ENCODE results near the gene C11orf42. TPM values are rescaled to one million over a fixed set of nuclear protein-coding genes. Genes with fewer than 3 reads are reported as not detected.
A peak's percentile ranks its signal among the peaks of the same experiment; 100 is the strongest.
"Not testable (repeated sequence)": the region's sequence is repeated elsewhere in the genome, so short reads cannot be mapped to it uniquely, and the experiment has no call there.

The C11orf42 gene
- total and polyA plus RNA-seq, 8 donors: not detected

DNA sequence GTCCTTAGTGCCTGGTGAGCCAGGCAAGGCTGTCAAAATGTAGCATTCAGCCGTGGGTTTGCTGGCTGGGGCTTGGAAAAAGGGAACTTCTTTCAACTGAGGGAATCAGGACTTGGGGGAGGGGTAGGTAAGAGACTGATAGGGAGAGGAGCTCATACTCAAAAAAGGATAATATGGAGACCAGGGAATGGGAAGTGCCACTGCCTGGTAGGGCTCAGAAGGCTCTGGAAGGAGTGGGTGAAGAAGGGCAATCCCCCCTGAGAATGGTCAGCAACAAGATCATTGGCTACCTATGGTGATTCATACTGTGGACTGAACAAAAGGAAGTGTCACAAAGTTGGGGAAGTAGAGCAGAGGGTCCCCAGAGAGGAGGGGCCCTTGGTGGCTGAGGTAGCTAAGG is 35.4 kb downstream of the C11orf42 start:
- TF ChIP-seq EP300 (IDR thresholded peaks at IDR 0.05) (no peak), POLR2AphosphoS5 (IDR thresholded peaks at IDR 0.05) (no peak)
- no peak overlapping the region for H3K27ac ChIP-seq
- DNase-seq: no peak

DNA sequence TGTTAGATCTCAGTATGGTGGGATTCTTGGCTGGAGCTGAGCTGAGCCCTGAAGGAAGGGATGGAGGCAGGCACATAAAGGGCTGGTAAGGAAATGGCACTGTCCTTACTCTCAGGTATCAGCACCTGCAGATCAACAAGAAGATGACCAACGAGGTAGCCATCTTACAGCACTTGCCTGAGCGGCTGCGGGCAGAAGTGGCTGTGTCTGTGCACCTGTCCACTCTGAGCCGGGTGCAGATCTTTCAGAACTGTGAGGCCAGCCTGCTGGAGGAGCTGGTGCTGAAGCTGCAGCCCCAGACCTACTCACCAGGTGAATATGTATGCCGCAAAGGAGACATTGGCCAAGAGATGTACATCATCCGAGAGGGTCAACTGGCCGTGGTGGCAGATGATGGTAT is 36.0 kb downstream of the C11orf42 start:
- intact Hi-C loops (cut with DNase I; ENCODE audit: low total_unique reads): no loop called here
- no peak for DNase-seq
- no peak for TF ChIP-seq POLR2AphosphoS5 (IDR thresholded peaks at IDR 0.05)
- TF ChIP-seq, protein P1, sequence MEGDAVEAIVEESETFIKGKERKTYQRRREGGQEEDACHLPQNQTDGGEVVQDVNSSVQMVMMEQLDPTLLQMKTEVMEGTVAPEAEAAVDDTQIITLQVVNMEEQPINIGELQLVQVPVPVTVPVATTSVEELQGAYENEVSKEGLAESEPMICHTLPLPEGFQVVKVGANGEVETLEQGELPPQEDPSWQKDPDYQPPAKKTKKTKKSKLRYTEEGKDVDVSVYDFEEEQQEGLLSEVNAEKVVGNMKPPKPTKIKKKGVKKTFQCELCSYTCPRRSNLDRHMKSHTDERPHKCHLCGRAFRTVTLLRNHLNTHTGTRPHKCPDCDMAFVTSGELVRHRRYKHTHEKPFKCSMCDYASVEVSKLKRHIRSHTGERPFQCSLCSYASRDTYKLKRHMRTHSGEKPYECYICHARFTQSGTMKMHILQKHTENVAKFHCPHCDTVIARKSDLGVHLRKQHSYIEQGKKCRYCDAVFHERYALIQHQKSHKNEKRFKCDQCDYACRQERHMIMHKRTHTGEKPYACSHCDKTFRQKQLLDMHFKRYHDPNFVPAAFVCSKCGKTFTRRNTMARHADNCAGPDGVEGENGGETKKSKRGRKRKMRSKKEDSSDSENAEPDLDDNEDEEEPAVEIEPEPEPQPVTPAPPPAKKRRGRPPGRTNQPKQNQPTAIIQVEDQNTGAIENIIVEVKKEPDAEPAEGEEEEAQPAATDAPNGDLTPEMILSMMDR (IDR thresholded peaks at IDR 0.05): no peak
- no peak for TF ChIP-seq EP300 (IDR thresholded peaks at IDR 0.05)
- no peak for TF ChIP-seq POLR2A (IDR thresholded peaks at IDR 0.05)
- Histone ChIP-seq H3K36me3 (no peaks in the 10 kb centered on the region), H3K4me3 (no peak overlapping the region), H3K27ac (no peak overlapping the region), H3K4me1 (no peaks in the 10 kb centered on the region), H3K27me3 (no peaks in the 10 kb centered on the region), H3K9me3 (no peaks in the 10 kb centered on the region)
- 87 to 96% (median 94%) methylated on average over 7 of the region's 7 CpGs for WGBS, 5 donors

More for the DNA sequence above, 35.4 kb downstream of the C11orf42 start:
- Histone ChIP-seq H3K27me3 (no peaks in the 10 kb centered on the region), H3K4me1 (peaks cover 0 to 2% (median under 1%) of the 10 kb centered on the region in 4 donors), H3K36me3 (no peaks in the 10 kb centered on the region), H3K4me3 (no peak overlapping the region), H3K9me3 (no peaks in the 10 kb centered on the region)
- intact Hi-C loops (cut with DNase I; ENCODE audit: low total_unique reads): no loop called here
- 61 to 79% (median 77%) methylated on average over 1 of the region's 1 CpG for WGBS, 5 donors

DNA sequence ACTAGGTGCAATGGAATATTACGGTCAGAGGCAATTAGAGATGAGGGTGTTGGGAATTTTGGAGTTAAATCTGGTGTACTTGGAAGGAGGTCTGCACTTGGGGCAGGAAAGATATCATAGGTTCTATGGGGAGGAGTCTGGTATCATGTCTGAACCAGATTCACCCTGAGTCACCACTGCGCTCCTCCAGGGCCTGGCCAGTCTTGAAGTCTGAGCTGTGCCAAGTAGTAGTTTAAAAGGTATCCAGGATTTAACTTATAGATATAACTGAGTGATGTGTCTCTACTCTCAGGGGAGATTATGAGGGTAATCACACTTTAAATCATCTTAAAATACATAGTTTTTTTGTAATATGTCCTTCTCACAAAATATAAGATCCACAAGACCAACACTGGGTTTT is 40.2 kb downstream of the C11orf42 start:
- TF ChIP-seq POLR2A (IDR thresholded peaks at IDR 0.05) (no peak), POLR2AphosphoS5 (IDR thresholded peaks at IDR 0.05) (no peak), EP300 (IDR thresholded peaks at IDR 0.05) (no peak)
- TF ChIP-seq, protein P1 (IDR thresholded peaks at IDR 0.05): no peak
- 91 to 100% (median 95%) methylated on average over 2 of the region's 2 CpGs for WGBS, 5 donors

DNA sequence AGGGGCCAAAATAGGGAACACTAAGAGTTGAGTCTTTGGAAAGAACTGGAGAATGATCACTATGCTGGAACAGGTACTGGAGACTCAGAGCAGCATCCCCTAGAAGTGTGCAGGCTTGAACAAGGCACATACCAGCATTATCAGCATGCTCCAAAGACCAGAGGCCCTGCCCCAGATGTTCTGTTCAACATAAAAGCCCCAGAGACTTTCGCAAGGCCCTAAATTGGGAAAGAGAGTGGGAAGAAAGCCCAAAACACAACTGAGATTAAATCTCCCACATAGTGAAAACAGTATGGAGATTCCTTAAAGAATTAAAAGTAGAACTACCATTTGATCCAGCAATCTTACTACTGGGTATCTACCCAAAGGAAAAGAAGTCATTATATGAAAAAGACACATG is 42.9 kb downstream of the C11orf42 start:
- TF ChIP-seq, protein P1 (IDR thresholded peaks at IDR 0.05): no peak
- TF ChIP-seq POLR2A (IDR thresholded peaks at IDR 0.05): no peak
- no peak for TF ChIP-seq POLR2AphosphoS5 (IDR thresholded peaks at IDR 0.05)
- TF ChIP-seq EP300 (IDR thresholded peaks at IDR 0.05): no peak
- Histone ChIP-seq H3K9me3 (no peaks in the 10 kb centered on the region), H3K4me3 (no peak overlapping the region), H3K27ac (no peak overlapping the region), H3K36me3 (no peaks in the 10 kb centered on the region), H3K27me3 (no peaks in the 10 kb centered on the region), H3K4me1 (peaks cover 22 to 36% (median 30%) of the 10 kb centered on the region in 4 donors)
- WGBS, 5 donors: 89 to 100% (median 95%) methylated on average over 1 of the region's 1 CpG
- DNase-seq: peak in 1 of 2 donors; percentile 23
- intact Hi-C loops (cut with DNase I; ENCODE audit: low total_unique reads): no loop called here

More for the DNA sequence above, 40.2 kb downstream of the C11orf42 start:
- no peaks in the 10 kb centered on the region for H3K27me3 ChIP-seq
- H3K9me3 ChIP-seq: no peaks in the 10 kb centered on the region
- no peak for DNase-seq
- H3K4me3 ChIP-seq: no peak overlapping the region
- H3K36me3 ChIP-seq: no peaks in the 10 kb centered on the region
- no peak overlapping the region for H3K27ac ChIP-seq
- H3K4me1 ChIP-seq: peaks cover 9 to 12% (median 10%) of the 10 kb centered on the region in 4 donors
- intact Hi-C loops (cut with DNase I; ENCODE audit: low total_unique reads): no loop called here

DNA sequence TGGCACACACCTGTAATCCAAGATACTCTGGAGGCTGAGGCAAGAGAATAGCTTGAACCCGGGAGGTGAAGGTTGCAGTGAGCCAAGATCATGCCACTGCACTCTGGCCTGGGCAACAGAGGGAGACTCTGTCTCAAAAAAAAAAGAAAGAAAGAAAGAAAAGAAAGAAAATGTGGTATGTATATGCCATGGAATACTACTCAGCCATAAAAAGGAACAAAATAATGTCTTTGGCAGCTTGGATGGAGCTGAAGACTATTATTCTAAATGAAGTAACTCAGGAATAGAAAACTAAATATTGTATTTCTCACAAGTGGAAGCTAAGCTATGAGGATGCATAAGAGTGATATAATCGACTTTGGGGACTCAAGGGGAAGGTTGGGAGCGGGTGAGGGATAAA is 43.5 kb downstream of the C11orf42 start:
- H3K4me1 ChIP-seq: peaks cover 27 to 43% (median 33%) of the 10 kb centered on the region in 4 donors
- H3K36me3 ChIP-seq; H3K4me3 ChIP-seq; H3K27me3 ChIP-seq; H3K9me3 ChIP-seq; H3K27ac ChIP-seq; DNase-seq; intact Hi-C loops (cut with DNase I; ENCODE audit: low total_unique reads): not testable (repeated sequence)
- WGBS, 5 donors: 80 to 95% (median 91%) methylated on average over 3 of the region's 3 CpGs

Data from stomach (tissue), 9 donors.